H1 (cell line): ENCODE data around the gene OGDH. TPM values are rescaled to one million over a fixed set of nuclear protein-coding genes. Genes with fewer than 3 reads are reported as not detected.

Experiments
- CTCF ChIA-PET: fragments of 300-600 bp; sonication (Branson Sonifier 250); formaldehyde crosslinking; loops from one replicate; lab custom pipeline; 2021; ENCODE audit not compliant: partially characterized antibody; lab: Charles Lee
- POLR2A ChIA-PET: fragments of 300-600 bp; sonication (Branson Sonifier 250); formaldehyde crosslinking; loops from one replicate; lab custom pipeline; 2021; ENCODE audit warnings: inconsistent platforms; ENCODE audit not compliant: partially characterized antibody; lab: Charles Lee
- DNase-seq, 2 experiments: peaks; one replicate each; pipeline versions ENCODE4 v3.0.0 to v3.0.0-alpha.2; 2010 to 2022; ENCODE audit warnings: low spot score in 2 of 2, low read depth in 1 of 2, mixed read lengths in 1 of 2
- FAIRE-seq: peaks from 2 replicates; lab custom pipeline; 2011; peaks lifted over from hg19 to GRCh38; lab: Jason Lieb, UNC
- H2AFZ ChIP-seq: 2 replicates; pipeline ENCODE4 v1.8.1; 2012; ENCODE audit warnings: low read length, inconsistent platforms
- H2AK5ac ChIP-seq: 2 replicates; pipeline ENCODE4 v1.6.1; 2013; ENCODE audit warnings: low read depth, low read length
- H2BK120ac ChIP-seq: replicated peaks from 2 replicates; pipeline ENCODE3; 2013; ENCODE audit warnings: low read depth, low read length, inconsistent platforms
- H2BK12ac ChIP-seq: 2 replicates; pipeline ENCODE4 v1.6.1; 2013; ENCODE audit warnings: low read depth, low read length
- H2BK15ac ChIP-seq: 2 replicates; pipeline ENCODE4 v1.6.1; 2013; ENCODE audit warnings: low read length
- H2BK20ac ChIP-seq: 2 replicates; pipeline ENCODE4 v1.6.1; 2013; ENCODE audit warnings: low read length
- H2BK5ac ChIP-seq: 2 replicates; pipeline ENCODE4 v1.6.1; 2013; ENCODE audit warnings: low read depth, low read length
- H3K14ac ChIP-seq: 2 replicates; pipeline ENCODE4 v1.6.1; 2013; ENCODE audit warnings: inconsistent platforms; ENCODE audit not compliant: insufficient read length
- H3K18ac ChIP-seq: 2 replicates; pipeline ENCODE4 v1.6.1; 2013; ENCODE audit warnings: low read length; ENCODE audit errors: extremely low read depth
- H3K23ac ChIP-seq: 2 replicates; pipeline ENCODE4 v1.6.1; 2013; ENCODE audit warnings: inconsistent platforms; ENCODE audit not compliant: insufficient read length
- H3K23me2 ChIP-seq: 2 replicates; pipeline ENCODE4 v1.6.1; 2013; ENCODE audit warnings: low read depth, low read length
- H3K27ac ChIP-seq: 2 replicates; pipeline ENCODE4 v1.6.1; 2011; ENCODE audit warnings: low read depth, low read length, inconsistent platforms
- H3K27me3 ChIP-seq, 4 experiments: replicated peaks in 1 of 4; 1 replicate in 1 of 4; 2 replicates in 3 of 4; pipeline versions ENCODE4 v1.6.1 to v1.8.1; 2011 to 2013; ENCODE audit warnings: low read length in 3 of 4, mild to moderate bottlenecking in 3 of 4, inconsistent platforms in 2 of 4, mixed read lengths in 2 of 4, moderate library complexity in 1 of 4; ENCODE audit not compliant: control insufficient read depth in 3 of 4, insufficient read depth in 3 of 4; ENCODE audit errors: extremely low read depth in 1 of 4
- H3K36me3 ChIP-seq, 4 experiments: 2 replicates each; pipeline versions ENCODE4 v1.6.1 to v1.8.1; 2011 to 2013; ENCODE audit warnings: mild to moderate bottlenecking in 4 of 4, low read length in 3 of 4, moderate library complexity in 2 of 4, control low read depth in 1 of 4, inconsistent platforms in 1 of 4; ENCODE audit not compliant: insufficient read depth in 4 of 4, control insufficient read depth in 2 of 4
- H3K4ac ChIP-seq: replicated peaks from 2 replicates; pipeline ENCODE3; 2013; ENCODE audit warnings: low read length, low read depth, mixed read lengths, inconsistent platforms; ENCODE audit not compliant: insufficient read length
- H3K4me1 ChIP-seq, 4 experiments: replicated peaks in 1 of 4; 1 replicate in 1 of 4; 2 replicates in 3 of 4; pipeline versions ENCODE4 v1.6.1 to v1.8.1; 2011 to 2013; ENCODE audit warnings: low read length in 3 of 4, inconsistent platforms in 2 of 4, mixed read lengths in 1 of 4; ENCODE audit not compliant: insufficient read depth in 4 of 4, control insufficient read depth in 3 of 4
- H3K4me2 ChIP-seq, 2 experiments: 2 replicates each; pipeline versions ENCODE4 v1.6.1 to v1.8.1; 2011 to 2013; ENCODE audit warnings: low read depth in 2 of 2, low read length in 2 of 2, control low read depth in 1 of 2, inconsistent platforms in 1 of 2, mild to moderate bottlenecking in 1 of 2; ENCODE audit not compliant: insufficient read depth in 1 of 2
- H3K4me3 ChIP-seq, 4 experiments: fragments of 200-600, 300-600 bp in 1 of 4; sonication (generic), shearing (Covaris generic), sonication (Bioruptor Twin) in 1 of 4; 2 replicates each; pipeline versions ENCODE4 v1.5.1 to v1.8.1; 2011 to 2016; ENCODE audit warnings: low read length in 4 of 4, low read depth in 3 of 4, control low read depth in 2 of 4, inconsistent platforms in 2 of 4, mild to moderate bottlenecking in 2 of 4, mixed read lengths in 1 of 4, moderate library complexity in 1 of 4; ENCODE audit not compliant: insufficient read depth in 2 of 4; ENCODE audit errors: extremely low read depth in 1 of 4
- H3K56ac ChIP-seq: replicated peaks from 2 replicates; pipeline ENCODE3; 2013; ENCODE audit warnings: low read depth, mild to moderate bottlenecking, mixed read lengths, low read length, inconsistent platforms; ENCODE audit not compliant: insufficient read length
- H3K79me1 ChIP-seq: 2 replicates; pipeline ENCODE4 v1.6.1; 2013; ENCODE audit warnings: low read depth, low read length, control low read depth
- H3K79me2 ChIP-seq, 2 experiments: 2 replicates each; pipeline versions ENCODE4 v1.6.1 to v1.8.1; 2012 to 2013; ENCODE audit warnings: low read length in 2 of 2, mild to moderate bottlenecking in 2 of 2, inconsistent platforms in 1 of 2; ENCODE audit not compliant: insufficient read depth in 2 of 2, control insufficient read depth in 1 of 2
- H3K9ac ChIP-seq, 4 experiments: replicated peaks in 1 of 4; 1 replicate in 1 of 4; 2 replicates in 3 of 4; pipeline versions ENCODE4 v1.6.1 to v1.8.1; 2011 to 2013; ENCODE audit warnings: low read depth in 3 of 4, low read length in 3 of 4, control low read depth in 2 of 4, mild to moderate bottlenecking in 2 of 4, moderate library complexity in 2 of 4, inconsistent platforms in 1 of 4; ENCODE audit errors: extremely low read depth in 1 of 4
- H3K9me3 ChIP-seq, 2 experiments: 2 replicates each; pipeline versions ENCODE4 v1.6.1 to v1.8.1; 2012 to 2013; ENCODE audit warnings: mild to moderate bottlenecking in 2 of 2, moderate library complexity in 2 of 2, control low read depth in 1 of 2, inconsistent platforms in 1 of 2, low read depth in 1 of 2, low read length in 1 of 2, mixed read lengths in 1 of 2; ENCODE audit not compliant: insufficient read depth in 2 of 2
- H4K20me1 ChIP-seq, 2 experiments: replicated peaks in 1 of 2; 2 replicates each; pipeline versions ENCODE3 to v1.8.1; 2011 to 2013; ENCODE audit warnings: inconsistent platforms in 2 of 2, low read length in 2 of 2, mild to moderate bottlenecking in 1 of 2; ENCODE audit not compliant: insufficient read depth in 2 of 2, control insufficient read depth in 1 of 2
- H4K5ac ChIP-seq: 2 replicates; pipeline ENCODE4 v1.6.1; 2013; ENCODE audit warnings: low read length, low read depth, mixed read lengths, inconsistent platforms; ENCODE audit not compliant: insufficient read length
- H4K8ac ChIP-seq: 2 replicates; pipeline ENCODE4 v1.8.0; 2013; ENCODE audit warnings: mild to moderate bottlenecking, moderate library complexity, low read length, inconsistent platforms; ENCODE audit not compliant: insufficient read depth; ENCODE audit errors: extremely low read depth
- H4K91ac ChIP-seq: replicated peaks from 2 replicates; pipeline ENCODE3; 2013; ENCODE audit warnings: low read length, mixed read lengths, inconsistent platforms; ENCODE audit not compliant: insufficient read length
- CBX8 ChIP-seq: fragments of 300-800, 300-1000 bp; sonication (generic); IDR thresholded peaks from 2 replicates; pipeline ENCODE4 v1.7.1; 2016; ENCODE audit warnings: low read depth, low read length, borderline replicate concordance
- CHD2 ChIP-seq: IDR thresholded peaks from 2 replicates; pipeline ENCODE4 v1.6.1; 2012; ENCODE audit warnings: low read length, improper control_type of control experiment
- CTBP2 ChIP-seq: IDR thresholded peaks from 2 replicates; pipeline ENCODE4 v1.7.0; 2011; ENCODE audit warnings: borderline replicate concordance, mild to moderate bottlenecking, moderate library complexity, mixed read lengths, low read length; ENCODE audit not compliant: insufficient read depth, insufficient read length
- HDAC6 ChIP-seq: IDR thresholded peaks from one replicate; pipeline ENCODE4 v1.7.1; 2012; ENCODE audit warnings: low read depth, mild to moderate bottlenecking, inconsistent platforms, low read length, moderate library complexity
- KDM1A ChIP-seq: fragments of 200-600, 300-600 bp; sonication (generic); IDR thresholded peaks from 2 replicates; pipeline ENCODE4 v1.7.1; 2016; ENCODE audit warnings: mild to moderate bottlenecking, low read length, borderline replicate concordance
- KDM4A ChIP-seq: IDR thresholded peaks from one replicate; pipeline ENCODE4 v1.7.1; 2012; ENCODE audit warnings: low read depth, mild to moderate bottlenecking, moderate library complexity, low read length, inconsistent platforms; ENCODE audit not compliant: severe bottlenecking
- NANOG ChIP-seq: IDR thresholded peaks from 2 replicates; pipeline ENCODE4 v1.6.1; 2011; ENCODE audit warnings: low read length, low read depth, mild to moderate bottlenecking, inconsistent platforms; ENCODE audit not compliant: insufficient read depth, poor library complexity, severe bottlenecking
- POU5F1 ChIP-seq: IDR thresholded peaks from 2 replicates; pipeline ENCODE4 v1.6.1; 2011; ENCODE audit warnings: low read depth, mild to moderate bottlenecking, low read length, moderate library complexity
- RAD21 ChIP-seq, 2 experiments: IDR thresholded peaks in 1 of 2; conservative IDR thresholded peaks in 1 of 2; 2 replicates each; pipeline ENCODE4 v1.6.1; 2011; ENCODE audit warnings: low read depth in 2 of 2, low read length in 2 of 2, improper control_type of control experiment in 1 of 2, inconsistent platforms in 1 of 2, mild to moderate bottlenecking in 1 of 2, moderate library complexity in 1 of 2
- SAP30 ChIP-seq: fragments of 300-600 bp; sonication (generic); IDR thresholded peaks from 2 replicates; pipeline ENCODE4 v1.7.1; 2012; ENCODE audit warnings: low read length, moderate library complexity, mild to moderate bottlenecking, inconsistent platforms; ENCODE audit not compliant: insufficient read depth, insufficient replicate concordance
- SP2 ChIP-seq: IDR thresholded peaks from 2 replicates; pipeline ENCODE4 v1.6.1; 2012; ENCODE audit warnings: mild to moderate bottlenecking, low read length, inconsistent platforms
- USF2 ChIP-seq: IDR thresholded peaks from 2 replicates; pipeline ENCODE4 v1.6.1; 2011; ENCODE audit warnings: low read length, improper control_type of control experiment
- WGBS, 2 experiments: shearing (Covaris generic) in 1 of 2; methylation state at CpG; one replicate each; pipeline versions ENCODE4 v1.1.6 to v1.1.7; 2013 to 2015; ENCODE audit warnings: low lambda C conversion rate in 2 of 2, mixed read lengths in 2 of 2, inconsistent platforms in 1 of 2, low coverage in 1 of 2, missing lambda C conversion rate in 1 of 2; ENCODE audit not compliant: insufficient replicate concordance in 2 of 2, insufficient coverage in 1 of 2, insufficient read length in 1 of 2; ENCODE audit errors: extremely low coverage in 1 of 2, missing lambda C conversion rate in 1 of 2; 5-methylcytosine and 5-hydroxymethylcytosine counted together
- polyA plus RNA-seq, 7 experiments: library from polyadenylated mRNA; depleted of rRNA in 3 of 7; stranded (reverse) in 5 of 7; unstranded in 2 of 7; fragments of >200 nt in 5 of 7; fragments of 200-250 nt in 2 of 7; gene quantifications; 1 replicate in 5 of 7; 2 replicates in 1 of 7; 4 replicates in 1 of 7; pipeline versions ENCODE4 v1.2.1 to v1.2.3, GENCODE V29; 2011 to 2013; ENCODE audit warnings: missing spikeins in 2 of 7, mixed read lengths in 2 of 7
- total RNA-seq: library from RNA; stranded (reverse); fragmentation: NEBNext Ultra II Directional; extraction: Animal tissue kit (Norgen Biotek cat#: 25700); gene quantifications from 2 replicates; pipeline ENCODE4 v1.2.1, GENCODE V29; 2021

OGDH gene
- total and polyA plus RNA-seq, 2 of the 8 experiments (the other 6 are each of a cell fraction or from before 2014, with no cell fraction given), result 71.6 to 91.6 TPM

GRCh38 chr7:44689427-44689826 lies 83.0 kb downstream of the OGDH start:
- Histone ChIP-seq H2BK20ac (no peak overlapping the region), H3K27ac (no peak overlapping the region), H3K4me1 (no peaks in the 10 kb centered on the region), H2BK120ac (no peak overlapping the region), H3K23ac (no peak overlapping the region), H3K79me1 (no peaks in the 10 kb centered on the region), H3K79me2 (no peaks in the 10 kb centered on the region), H2BK15ac (no peak overlapping the region), H2AFZ (no peak overlapping the region), H4K91ac (no peak overlapping the region), H4K8ac (no peak overlapping the region), H3K9ac (no peak overlapping the region), H2AK5ac (no peak overlapping the region), H3K4ac (no peak overlapping the region), H2BK12ac (no peak overlapping the region), H4K5ac (no peak overlapping the region), H3K4me3 (no peak overlapping the region), H3K23me2 (no peaks in the 10 kb centered on the region), H3K36me3 (peaks cover 0 to 12% (median 6%) of the 10 kb centered on the region in 4 experiments; a peak in 6 of 8 replicates), H3K9me3 (no peaks in the 10 kb centered on the region), H3K14ac (no peak overlapping the region), H3K56ac (no peak overlapping the region), H3K4me2 (no peak overlapping the region), H4K20me1 (peaks cover 0 to 4% of the 10 kb centered on the region in 2 experiments), H3K18ac (no peak overlapping the region), H3K27me3 (no peaks in the 10 kb centered on the region), H2BK5ac (no peak overlapping the region)
- FAIRE-seq (no peak), DNase-seq (no peak)
- CTCF ChIA-PET, result no interaction called here
- 96% methylated on average over 2 of the region's 2 CpGs; no CpG with 5 or more reads in 1 of the 2 experiments for WGBS, 2 experiments
- POLR2A ChIA-PET, result interaction anchor here (1.4 kb wide), 1 partner anchor 50 kb away, joined by 3 read pairs; no protein-coding TSS in a partner anchor
- TF ChIP-seq USF2 (no peak), RAD21 (IDR thresholded peaks at IDR 0.05 in 1 of 2, conservative IDR thresholded peaks at IDR 0.05 in 1 of 2; ENCODE audit: low read depth in 2 of 2, low read length in 2 of 2) (no peak), KDM4A (no peak), CTBP2 (no peak), KDM1A (no peak), POU5F1 (no peak), HDAC6 (no peak), CHD2 (no peak), SAP30 (no peak), CBX8 (no peak), SP2 (no peak), NANOG (no peak)
